Stomach (tissue), 9 donors: ENCODE data around the gene NECTIN3. TPM values are rescaled to one million over a fixed set of nuclear protein-coding genes. Genes with fewer than 3 reads are reported as not detected.

ENCODE experiments used
- DNase-seq, 2 donors: peaks; one replicate each; pipeline versions ENCODE4 v3.0.0 to v3.0.0-alpha.2; 2013 to 2019
- H3K27ac ChIP-seq, 5 donors: fragments of 200-600 bp in 4 of 5; sonication (generic) in 4 of 5; one replicate each; pipeline ENCODE4 v1.5.1; 2013 to 2019; ENCODE audit warnings: mild to moderate bottlenecking in 1 of 5, moderate library complexity in 1 of 5
- H3K27me3 ChIP-seq, 3 donors: fragments of 200-600 bp; sonication (generic); one replicate each; pipeline ENCODE4 v1.5.1; 2017 to 2019; ENCODE audit warnings: mixed run types in 1 of 3
- H3K36me3 ChIP-seq, 4 donors: fragments of 200-600 bp; sonication (generic); 1 replicate in 3 of 4; 2 replicates in 1 of 4; pipeline ENCODE4 v1.5.1; 2016 to 2019
- H3K4me1 ChIP-seq, 4 donors: fragments of 200-600 bp; sonication (generic); one replicate each; pipeline ENCODE4 v1.5.1; 2016 to 2019
- H3K4me3 ChIP-seq, 4 donors: fragments of 200-600 bp; sonication (generic) in 3 of 4; one replicate each; pipeline ENCODE4 v1.5.1; 2016 to 2019; ENCODE audit warnings: mild to moderate bottlenecking in 1 of 4
- H3K9me3 ChIP-seq, 4 donors: fragments of 200-600 bp; sonication (generic); one replicate each; pipeline ENCODE4 v1.5.1; 2016 to 2019
- EP300 ChIP-seq: sonication (generic); formaldehyde crosslinking; IDR thresholded peaks from one replicate; pipeline ENCODE4 v1.6.1; 2017; ENCODE audit warnings: antibody characterized with exemption
- POLR2A ChIP-seq, 4 donors: fragments of 450-650 bp; IDR thresholded peaks; one replicate each; pipeline ENCODE4 v1.6.1; 2016; ENCODE audit warnings: antibody characterized with exemption in 4 of 4, control low read depth in 2 of 4, mild to moderate bottlenecking in 1 of 4, moderate library complexity in 1 of 4
- POLR2AphosphoS5 ChIP-seq, 3 donors: sonication (generic); formaldehyde crosslinking; IDR thresholded peaks; one replicate each; pipeline ENCODE4 v1.6.1; 2016; ENCODE audit warnings: antibody characterized with exemption in 3 of 3
- WGBS, 5 donors: extraction: QIAGEN DNeasy Blood & Tissue Kit in 3 of 5; methylation state at CpG; one replicate each; pipeline versions ENCODE4 v1.1.5 to v1.1.7; 2013 to 2018; 5-methylcytosine and 5-hydroxymethylcytosine counted together
- intact Hi-C: fragments of 100-400 bp; cut with DNase I; formaldehyde crosslinking; loops from one replicate; pipeline ENCODE4 v1.15.1; 2023; ENCODE audit warnings: low total_unique reads
- polyA plus RNA-seq, 3 donors: library from polyadenylated mRNA; stranded (reverse); fragments of 200-250 nt; gene quantifications; one replicate each; pipeline ENCODE4 v1.2.3, GENCODE V29; 2013
- total RNA-seq, 5 donors: library from RNA; depleted of rRNA; stranded (reverse); fragments of >200 nt; gene quantifications; one replicate each; pipeline versions ENCODE4 v1.1.0 to v1.2.3, GENCODE V29; 2014 to 2016
- TF ChIP-seq, protein P1 (sequence below), 7 experiments: fragments of 450-650 bp in 4 of 7; fragments of 200-600 bp in 3 of 7; sonication (generic) in 3 of 7; IDR thresholded peaks; one replicate each; pipeline ENCODE4 v1.5.1; 2016 to 2019; ENCODE audit warnings: antibody characterized with exemption in 7 of 7, control low read depth in 2 of 7, mild to moderate bottlenecking in 1 of 7
- donor health status: healthy with polysubstance abuse.
- donor health status: Bipolar disorder and iron deficiency.
- donor health status: healthy.

Gene NECTIN3
- total and polyA plus RNA-seq, 8 donors = 2.7 to 92.3 (median 12.6) TPM

DNA sequence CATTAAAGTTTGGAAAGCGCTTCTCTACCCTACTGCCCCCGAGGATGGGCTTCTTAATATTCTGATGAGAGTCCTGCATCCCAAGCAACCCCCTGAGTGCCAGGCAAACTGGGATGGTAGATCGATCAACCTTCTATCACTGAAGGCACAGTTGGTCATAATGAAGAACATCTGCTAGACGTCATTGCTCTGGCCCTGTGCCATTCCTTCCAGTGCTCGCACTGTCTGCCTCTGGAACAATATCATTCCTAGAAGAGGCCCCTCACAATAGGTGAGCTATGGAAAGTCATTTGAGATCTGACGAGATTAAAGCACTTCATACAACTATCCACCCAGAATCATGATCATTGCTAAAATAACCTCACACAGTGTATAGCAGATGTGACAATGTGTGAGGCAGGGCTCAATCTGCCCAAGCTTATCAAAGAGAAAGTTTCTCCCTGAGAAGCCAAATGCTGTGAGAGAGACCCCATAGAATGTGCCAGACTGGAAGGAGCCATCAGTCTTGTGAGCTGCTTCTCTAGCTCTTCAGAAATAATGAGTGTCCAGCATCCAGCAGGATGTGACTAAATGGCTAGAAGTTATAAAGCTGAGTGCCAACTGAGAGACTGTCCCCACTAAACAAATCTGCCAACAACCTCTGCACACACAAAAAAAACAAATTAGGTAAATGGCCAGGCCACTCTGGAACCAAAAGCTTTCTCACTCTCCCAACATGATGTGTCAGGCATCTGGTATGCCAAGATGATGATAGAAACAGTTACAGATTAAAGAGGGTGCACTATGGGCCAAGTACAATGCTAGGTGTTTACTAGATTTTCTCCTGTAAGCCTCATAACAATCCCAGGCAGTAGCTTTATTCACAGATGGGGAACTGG, 165.5 kb downstream of the NECTIN3 start:
- H3K27ac ChIP-seq = no peak overlapping the region
- no peak for DNase-seq
- H3K4me1 ChIP-seq = no peaks in the 10 kb centered on the region
- 85 to 93% (median 89%) methylated on average over 6 of the region's 6 CpGs for WGBS, 5 donors
- no peak for TF ChIP-seq POLR2AphosphoS5 (IDR thresholded peaks at IDR 0.05)
- no peak for TF ChIP-seq POLR2A (IDR thresholded peaks at IDR 0.05)
- no peak for TF ChIP-seq EP300
- TF ChIP-seq, protein P1, sequence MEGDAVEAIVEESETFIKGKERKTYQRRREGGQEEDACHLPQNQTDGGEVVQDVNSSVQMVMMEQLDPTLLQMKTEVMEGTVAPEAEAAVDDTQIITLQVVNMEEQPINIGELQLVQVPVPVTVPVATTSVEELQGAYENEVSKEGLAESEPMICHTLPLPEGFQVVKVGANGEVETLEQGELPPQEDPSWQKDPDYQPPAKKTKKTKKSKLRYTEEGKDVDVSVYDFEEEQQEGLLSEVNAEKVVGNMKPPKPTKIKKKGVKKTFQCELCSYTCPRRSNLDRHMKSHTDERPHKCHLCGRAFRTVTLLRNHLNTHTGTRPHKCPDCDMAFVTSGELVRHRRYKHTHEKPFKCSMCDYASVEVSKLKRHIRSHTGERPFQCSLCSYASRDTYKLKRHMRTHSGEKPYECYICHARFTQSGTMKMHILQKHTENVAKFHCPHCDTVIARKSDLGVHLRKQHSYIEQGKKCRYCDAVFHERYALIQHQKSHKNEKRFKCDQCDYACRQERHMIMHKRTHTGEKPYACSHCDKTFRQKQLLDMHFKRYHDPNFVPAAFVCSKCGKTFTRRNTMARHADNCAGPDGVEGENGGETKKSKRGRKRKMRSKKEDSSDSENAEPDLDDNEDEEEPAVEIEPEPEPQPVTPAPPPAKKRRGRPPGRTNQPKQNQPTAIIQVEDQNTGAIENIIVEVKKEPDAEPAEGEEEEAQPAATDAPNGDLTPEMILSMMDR (IDR thresholded peaks at IDR 0.05) = no peak
- H3K9me3 ChIP-seq = peaks cover 0 to 4% (median 2%) of the 10 kb centered on the region in 4 donors
- no peaks in the 10 kb centered on the region for H3K27me3 ChIP-seq
- H3K36me3 ChIP-seq = no peaks in the 10 kb centered on the region
- intact Hi-C loops = no loop called here
- no peak overlapping the region for H3K4me3 ChIP-seq

DNA sequence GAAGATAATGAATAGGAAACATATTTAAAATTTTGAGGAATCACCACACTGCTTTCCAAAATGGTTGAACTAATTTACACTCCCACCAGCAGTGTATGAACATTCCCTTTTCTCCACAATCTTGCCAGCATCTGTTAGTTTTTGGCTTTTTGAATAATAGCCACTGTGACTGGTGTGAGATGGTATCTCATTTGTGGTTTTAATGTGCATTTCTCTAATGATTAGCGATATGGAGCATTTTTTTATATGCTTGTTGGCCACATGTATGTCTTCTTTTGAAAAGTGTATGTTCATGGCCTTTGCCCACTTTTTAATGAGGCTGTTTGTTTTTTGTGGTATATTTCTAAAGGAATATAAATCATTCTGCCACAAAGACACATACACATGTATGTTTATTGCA, 166.3 kb downstream of the NECTIN3 start:
- Histone ChIP-seq H3K4me1 (no peaks in the 10 kb centered on the region), H3K36me3 (no peaks in the 10 kb centered on the region), H3K9me3 (peaks cover 0 to 13% (median 7%) of the 10 kb centered on the region in 4 donors), H3K27me3 (no peaks in the 10 kb centered on the region), H3K4me3 (no peak overlapping the region), H3K27ac (no peak overlapping the region)
- intact Hi-C loops = no loop called here
- WGBS, 5 donors = 76 to 95% (median 91%) methylated on average over 1 of the region's 1 CpG
- no peak for DNase-seq
- TF ChIP-seq POLR2A (IDR thresholded peaks at IDR 0.05) (no peak), POLR2AphosphoS5 (IDR thresholded peaks at IDR 0.05) (no peak), EP300 (no peak)
- TF ChIP-seq, protein P1 (IDR thresholded peaks at IDR 0.05) = no peak

DNA sequence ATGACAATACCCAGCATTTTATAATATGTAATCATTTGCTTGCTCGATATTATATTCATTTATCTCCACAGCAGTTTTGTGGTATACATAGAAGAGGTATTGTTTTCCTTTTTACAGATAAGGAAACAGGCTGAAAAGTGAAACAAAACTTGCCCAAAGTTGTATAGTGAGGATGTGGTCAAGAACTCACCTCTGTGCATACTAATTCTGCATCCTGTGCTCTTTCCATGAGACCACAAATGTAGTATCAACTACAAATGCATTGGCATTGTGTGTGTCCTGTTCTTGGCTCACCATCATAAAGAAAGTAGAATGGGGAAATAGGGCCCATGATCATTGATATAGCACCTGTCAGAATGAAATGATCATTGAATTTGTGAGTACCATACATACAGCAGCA, 167.3 kb downstream of the NECTIN3 start:
- H3K36me3 ChIP-seq = no peaks in the 10 kb centered on the region
- H3K4me1 ChIP-seq = no peaks in the 10 kb centered on the region
- no peaks in the 10 kb centered on the region for H3K27me3 ChIP-seq
- peaks cover 0 to 19% (median 12%) of the 10 kb centered on the region in 4 donors for H3K9me3 ChIP-seq
- DNase-seq = peak in 1 of 2 donors; percentile 44
- intact Hi-C loops = no loop called here
- no peak overlapping the region for H3K4me3 ChIP-seq
- no peak for TF ChIP-seq EP300
- TF ChIP-seq POLR2A (IDR thresholded peaks at IDR 0.05) = no peak
- TF ChIP-seq, protein P1 (IDR thresholded peaks at IDR 0.05) = no peak
- TF ChIP-seq POLR2AphosphoS5 (IDR thresholded peaks at IDR 0.05) = no peak
- H3K27ac ChIP-seq = no peak overlapping the region
- WGBS, 5 donors = 42 to 65% (median 57%) methylated on average over 1 of the region's 1 CpG

DNA sequence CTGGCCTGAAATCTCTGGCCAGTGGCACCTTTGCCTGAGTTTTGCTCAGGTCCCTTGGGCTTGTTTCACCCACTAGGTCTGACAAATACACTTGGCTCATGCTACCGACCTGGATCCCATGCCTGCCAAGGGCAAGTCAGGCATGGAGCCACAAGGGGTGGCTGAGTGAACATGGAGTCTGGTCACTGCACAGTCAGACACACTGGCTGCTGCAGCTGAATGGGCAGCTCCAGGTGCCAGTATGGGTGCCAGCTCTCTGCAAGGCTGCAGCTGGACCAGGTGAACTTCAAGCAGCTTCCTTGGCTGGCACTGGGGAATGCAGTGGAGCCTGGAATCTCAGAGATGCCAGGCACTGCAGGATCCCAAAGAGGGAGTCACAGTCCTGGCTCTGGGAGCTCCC, 170.3 kb downstream of the NECTIN3 start:
- H3K4me1 ChIP-seq = no peaks in the 10 kb centered on the region
- WGBS, 5 donors = 63 to 96% (median 85%) methylated on average over 1 of the region's 1 CpG
- no peaks in the 10 kb centered on the region for H3K36me3 ChIP-seq
- H3K4me3 ChIP-seq = no peak overlapping the region
- H3K27me3 ChIP-seq = no peaks in the 10 kb centered on the region
- no peak for TF ChIP-seq POLR2AphosphoS5 (IDR thresholded peaks at IDR 0.05)
- TF ChIP-seq, protein P1 (IDR thresholded peaks at IDR 0.05) = no peak
- TF ChIP-seq EP300 = no peak
- TF ChIP-seq POLR2A (IDR thresholded peaks at IDR 0.05) = no peak
- H3K9me3 ChIP-seq = peaks cover 0 to 19% (median 12%) of the 10 kb centered on the region in 4 donors
- intact Hi-C loops = no loop called here
- no peak for DNase-seq
- H3K27ac ChIP-seq = no peak overlapping the region
